ENCODE results near the gene TPPP. TPM values are rescaled to one million over a fixed set of nuclear protein-coding genes. Genes with fewer than 3 reads are reported as not detected.

Gene TPPP
- total and polyA plus RNA-seq, 2 donors (not counting 3 experiments of a cell fraction or from before 2014, with no cell fraction given), result 0.04 to 0.09 TPM

GRCh38 chr5:665541-665955 is 27.6 kb downstream of the TPPP start:
- no peaks in the 10 kb centered on the region for H4K20me1 ChIP-seq (replicated peaks; ENCODE audit: control insufficient read depth, extremely low read depth, insufficient read depth, low read length)
- intact Hi-C loops (cut with micrococcal nuclease) (no loop called here), dilution Hi-C loops (cut with MboI; ENCODE audit: extremely low pct_ligation_motif_present, low sequenced_read_pairs) (no loop called here)
- POLR2A ChIA-PET, result no interaction called here
- TF ChIP-seq POLR2AphosphoS5 (IDR thresholded peaks at IDR 0.05; ENCODE audit: insufficient read depth, low read depth, low read length) (no peak), MYC (IDR thresholded peaks at IDR 0.05; ENCODE audit: low read depth, low read length) (no peak), CTCF (IDR thresholded peaks at IDR 0.05; ENCODE audit: extremely low read depth in 1 of 2, insufficient read depth in 1 of 2, low read depth in 1 of 2, low read length in 2 of 2) (no peak), FOS (IDR thresholded peaks at IDR 0.05; ENCODE audit: borderline replicate concordance, insufficient read depth, low read length) (no peak), JUN (IDR thresholded peaks at IDR 0.05; ENCODE audit: borderline replicate concordance, insufficient read depth, insufficient read length, low read depth) (no peak), GATA2 (IDR thresholded peaks at IDR 0.05; ENCODE audit: insufficient read depth, insufficient read length, low read depth, low read length) (no peak), POLR2A (IDR thresholded peaks at IDR 0.05; ENCODE audit: low read depth, low read length) (no peak), EZH2 (IDR thresholded peaks at IDR 0.05; ENCODE audit: borderline replicate concordance, low read depth, low read length, severe bottlenecking) (no peak)
- TF ChIP-seq, protein P1, sequence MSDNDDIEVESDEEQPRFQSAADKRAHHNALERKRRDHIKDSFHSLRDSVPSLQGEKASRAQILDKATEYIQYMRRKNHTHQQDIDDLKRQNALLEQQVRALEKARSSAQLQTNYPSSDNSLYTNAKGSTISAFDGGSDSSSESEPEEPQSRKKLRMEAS (IDR thresholded peaks at IDR 0.05; ENCODE audit: insufficient read depth, insufficient read length), result no peak
- CTCF ChIA-PET, result interaction anchor here (1.6 kb wide), 1 partner anchor 8 kb away, joined by 5 read pairs; no protein-coding TSS in a partner anchor
- H3K27me3 ChIP-seq (ENCODE audit: control insufficient read depth in 2 of 2, insufficient read depth in 2 of 2, low read length in 2 of 2), result no peaks in the 10 kb centered on the region
- DNase-seq (ENCODE audit: low read depth, low spot score) (no peak), FAIRE-seq (no peak)
- H3K9me3 ChIP-seq (replicated peaks; ENCODE audit: control insufficient read depth, insufficient read depth, low read length), result no peaks in the 10 kb centered on the region
- H3K9ac ChIP-seq (replicated peaks; ENCODE audit: extremely low read depth, insufficient read depth, low read length), result no peak overlapping the region
- H3K4me1 ChIP-seq (ENCODE audit: control insufficient read depth, extremely low read depth, insufficient read depth, low read length), result no peaks in the 10 kb centered on the region
- no peak overlapping the region for H3K27ac ChIP-seq (ENCODE audit: insufficient read depth, low read depth, low read length)
- no peaks in the 10 kb centered on the region for H3K9me1 ChIP-seq (replicated peaks; ENCODE audit: control insufficient read depth, extremely low read depth, insufficient read depth, low read length)
- no peak overlapping the region for H3K4me2 ChIP-seq (ENCODE audit: insufficient read depth, low read length)
- H2AFZ ChIP-seq (ENCODE audit: low read depth, low read length), result no peak overlapping the region
- no peak overlapping the region for H3K4me3 ChIP-seq (replicated peaks in 1 of 3; ENCODE audit: insufficient read depth in 1 of 3, low read depth in 1 of 3, low read length in 3 of 3)
- no peaks in the 10 kb centered on the region for H3K79me2 ChIP-seq (ENCODE audit: control insufficient read depth, insufficient read depth, low read length)
- no TSS peak for BruUV-seq (replicated peaks)
- H3K36me3 ChIP-seq (ENCODE audit: control insufficient read depth in 2 of 2, extremely low read depth in 1 of 2, insufficient read depth in 2 of 2, low read length in 2 of 2), result no peaks in the 10 kb centered on the region
